ENCODE results near the gene CTIF. TPM values are rescaled to one million over a fixed set of nuclear protein-coding genes. Genes with fewer than 3 reads are reported as not detected.

CTIF gene
- total RNA-seq: 19.8 and 25.9 TPM in 2 replicates

GRCh38 chr18:48538531-48539405 is at the start of gene CTIF:
TSS of gene CTIF (plus strand) at chr18:48539031. CDS start at chr18:48619566, 80,535 bp downstream.

Other genes with a start within 250 kb of the CTIF start
- gene ZBTB7C, start 129.6 kb upstream of the CTIF start, total RNA-seq: 0.31 and 0.53 TPM in 2 replicates